Heart left ventricle (tissue), 16 donors: Measurements from ENCODE around the gene CYP2R1. TPM values are rescaled to one million over a fixed set of nuclear protein-coding genes. Genes with fewer than 3 reads are reported as not detected.
A peak's percentile ranks its signal among the peaks of the same experiment; 100 is the strongest.

Source experiments
- ATAC-seq, 4 donors: fragments of 200-7000 bp; cut with Tn5 transposase; one replicate each; pipeline ENCODE4 v1.9.1; 2020 to 2022; ENCODE audit warnings: moderate library complexity in 4 of 4, mild to moderate bottlenecking in 3 of 4, moderate number of reproducible peaks in 1 of 4
- DNase-seq, 5 donors: peaks; one replicate each; pipeline ENCODE4 v3.0.0-alpha.2; 2020
- H3K27ac ChIP-seq, 12 donors: fragments of 200-600 bp; sonication (generic) in 4 of 12; one replicate each; pipeline versions ENCODE4 v1.5.0 to v1.8.0; 2016 to 2022; ENCODE audit warnings: mild to moderate bottlenecking in 2 of 12
- H3K27me3 ChIP-seq, 9 donors: fragments of 200-600 bp; sonication (generic) in 2 of 9; one replicate each; pipeline versions ENCODE4 v1.5.1 to v1.8.0; 2016 to 2022; ENCODE audit warnings: mild to moderate bottlenecking in 3 of 9
- H3K36me3 ChIP-seq, 9 donors: fragments of 200-600 bp; sonication (generic) in 2 of 9; one replicate each; pipeline versions ENCODE4 v1.5.0 to v1.8.0; 2018 to 2022; ENCODE audit warnings: mild to moderate bottlenecking in 2 of 9
- H3K4me1 ChIP-seq, 12 donors: fragments of 200-600 bp; sonication (generic) in 4 of 12; one replicate each; pipeline versions ENCODE4 v1.5.0 to v1.8.0; 2016 to 2022; ENCODE audit warnings: mild to moderate bottlenecking in 3 of 12
- H3K4me3 ChIP-seq, 12 donors: fragments of 200-600 bp; sonication (generic) in 4 of 12; one replicate each; pipeline versions ENCODE4 v1.5.0 to v1.8.0; 2017 to 2022; ENCODE audit warnings: mild to moderate bottlenecking in 9 of 12, moderate library complexity in 4 of 12
- H3K9me3 ChIP-seq, 12 donors: fragments of 200-600 bp; sonication (generic) in 4 of 12; one replicate each; pipeline versions ENCODE4 v1.5.0 to v1.8.0; 2016 to 2022; ENCODE audit warnings: mild to moderate bottlenecking in 1 of 12
- POLR2A ChIP-seq, 2 donors: fragments of 450-650 bp; IDR thresholded peaks; one replicate each; pipeline ENCODE4 v1.6.1; 2017; ENCODE audit warnings: antibody characterized with exemption in 2 of 2, mild to moderate bottlenecking in 2 of 2, moderate library complexity in 2 of 2
- WGBS, 4 donors: extraction: QIAGEN DNeasy Blood & Tissue Kit in 2 of 4; methylation state at CpG; one replicate each; pipeline versions ENCODE4 v1.1.5 to v1.1.7; 2013 to 2018; 5-methylcytosine and 5-hydroxymethylcytosine counted together
- intact Hi-C, 10 donors: fragments of 100-400 bp; cut with DNase I; formaldehyde crosslinking; loops; one replicate each; pipeline versions ENCODE4 v1.11.1 to v1.14.2; 2022
- long read RNA-seq, 3 donors: library from polyadenylated mRNA; unstranded; transcript quantifications; one replicate each; pipeline ENCODE4 v2.0.0, GENCODE V29; 2020 to 2021
- polyA plus RNA-seq, 2 donors: library from polyadenylated mRNA; stranded (reverse); fragments of 200-250 nt; gene quantifications; one replicate each; pipeline ENCODE4 v1.2.3, GENCODE V29; 2013
- total RNA-seq, 9 donors: library from RNA; depleted of rRNA in 2 of 9; stranded (reverse); fragments of >200 nt in 2 of 9; fragmentation: NEBNext Ultra II Directional in 3 of 9; extraction: Animal tissue kit (Norgen Biotek cat#: 25700) in 3 of 9; gene quantifications; one replicate each; pipeline versions ENCODE4 v1.1.0 to v1.2.4, GENCODE V29; 2016 to 2023
- TF ChIP-seq, protein P1 (sequence below), 12 donors: fragments of 200-600 bp; sonication (generic) in 4 of 12; IDR thresholded peaks; one replicate each; pipeline versions ENCODE4 v1.5.0 to v1.8.0; 2018 to 2022; ENCODE audit warnings: antibody characterized with exemption in 12 of 12, mild to moderate bottlenecking in 5 of 12
- donor health status: ischemic (EF 13 %, LVEDD 7.1; RV severe dilation, severe dysfunction).
- donor health status: healthy with polysubstance abuse.
- donor health status: DM: no; HTN: yes; CAD: no.
- donor health status: DM: no; HTN: no; CAD: no.
- donor health status: ischemic (EF 25% LVEDD 6.9; RV normal size, moderate dysfunction).
- donor health status: ischemic (EF 25% LVEDD 5.7; RV mildly dilated, moderate dysfunction).
- donor health status: healthy.
- donor health status: DM: yes; HTN: yes; CAD: no.
- donor health status: ischemic (EF 35%, LVEDD 5.7; RV mildly dilated, moderate dysfunction).
- donor health status: nonischemic (EF 11% LVEDD 7.7; RV severe dilation, severe dysfunction).
- donor health status: DM: yes; HTN: yes; CAD: no.
- donor health status: PGD.
- donor health status: ischemic (EF 29% LVEDD 5.4; RV normal size, mild dysfunction).
- donor health status: nonischemic (EF 23%, LVEDD 6.1; RV moderate dilation, normal function).

Gene CYP2R1, protein sequence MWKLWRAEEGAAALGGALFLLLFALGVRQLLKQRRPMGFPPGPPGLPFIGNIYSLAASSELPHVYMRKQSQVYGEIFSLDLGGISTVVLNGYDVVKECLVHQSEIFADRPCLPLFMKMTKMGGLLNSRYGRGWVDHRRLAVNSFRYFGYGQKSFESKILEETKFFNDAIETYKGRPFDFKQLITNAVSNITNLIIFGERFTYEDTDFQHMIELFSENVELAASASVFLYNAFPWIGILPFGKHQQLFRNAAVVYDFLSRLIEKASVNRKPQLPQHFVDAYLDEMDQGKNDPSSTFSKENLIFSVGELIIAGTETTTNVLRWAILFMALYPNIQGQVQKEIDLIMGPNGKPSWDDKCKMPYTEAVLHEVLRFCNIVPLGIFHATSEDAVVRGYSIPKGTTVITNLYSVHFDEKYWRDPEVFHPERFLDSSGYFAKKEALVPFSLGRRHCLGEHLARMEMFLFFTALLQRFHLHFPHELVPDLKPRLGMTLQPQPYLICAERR
- 10 to 100 TPM in 2 of 9 donors, 1 to 10 TPM in 7; 4.4 to 12.3 (median 7.5) TPM for total RNA-seq
- 10 to 100 TPM; 12.3 to 13.7 TPM for polyA plus RNA-seq
- long read RNA-seq, donor 1, partial matches to known transcripts = 0 of 4 reads
- long read RNA-seq, donor 1, other reads (novel, unspliced or antisense) = 1 of 4 reads
- long read RNA-seq, donor 2, partial matches to known transcripts = 5 of 23 reads
- long read RNA-seq, donor 2, other reads (novel, unspliced or antisense) = 14 of 23 reads
- long read RNA-seq, donor 3, partial matches to known transcripts = 0 of 3 reads
- long read RNA-seq, donor 3, other reads (novel, unspliced or antisense) = 3 of 3 reads

DNA sequence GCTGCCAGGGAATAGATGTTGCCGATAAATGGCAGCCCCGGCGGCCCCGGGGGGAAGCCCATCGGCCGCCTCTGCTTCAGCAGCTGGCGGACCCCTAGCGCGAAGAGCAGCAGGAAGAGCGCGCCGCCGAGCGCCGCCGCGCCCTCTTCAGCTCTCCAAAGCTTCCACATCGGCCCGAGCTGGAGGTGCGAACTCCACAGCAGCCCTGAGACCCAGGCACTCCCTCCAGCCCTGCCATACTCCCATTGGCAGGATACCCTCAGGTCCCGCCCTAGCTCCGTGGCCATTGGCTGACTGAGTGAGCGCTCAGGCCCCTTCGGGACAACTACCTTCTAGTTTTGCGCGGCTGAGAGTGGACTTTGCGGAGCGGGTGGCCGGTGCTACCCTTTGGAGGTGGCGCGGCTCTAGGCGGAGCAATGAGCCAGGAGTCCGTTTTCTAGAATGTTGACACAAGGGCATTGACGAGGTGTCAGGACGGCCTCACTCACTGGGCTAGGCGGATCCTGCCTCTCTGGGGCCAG lies at the start of gene CYP2R1:
TSS of gene CYP2R1 (minus strand) at position 196 of the 521 bp plus-strand sequence. CDS start at position 170, 26 bp downstream.
- DNase-seq = peak; percentile 95 to 98 (median 97)
- intact Hi-C loops = loop anchor here in 8 of 10 donors (1.0 to 10.0 kb wide), 7 partner anchors 247 to 372 kb away; partner anchors contain the start of genes PDE3B (in 5 of the 8) and PSMA1 (in 5 of the 8)
- WGBS, 4 donors = 0% methylated on average over 4 to 36 of the region's 36 CpGs

DNA sequence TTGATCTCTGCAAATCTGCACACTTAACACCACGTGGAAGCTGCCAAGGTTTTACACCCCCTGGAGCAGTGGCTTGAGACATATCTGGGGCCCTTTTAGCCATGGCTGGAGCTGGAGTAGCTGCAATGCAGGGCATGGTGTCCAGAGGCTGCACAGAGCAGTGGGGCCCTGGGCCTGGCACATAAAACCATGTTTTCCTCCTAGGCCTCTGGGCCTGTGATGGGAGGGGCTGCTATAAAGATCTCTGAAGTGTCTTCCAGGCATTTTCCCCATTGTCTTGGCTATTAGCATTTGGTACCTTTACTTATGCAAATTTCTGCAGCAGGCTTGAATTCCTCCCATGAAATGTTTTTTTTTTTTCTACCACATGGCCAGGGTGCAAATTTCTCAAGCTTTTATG lies 46.9 kb upstream of the CYP2R1 start:
- DNase-seq = no peak
- Histone ChIP-seq H3K27me3 (no peaks in the 10 kb centered on the region), H3K36me3 (no peaks in the 10 kb centered on the region), H3K9me3 (no peaks in the 10 kb centered on the region), H3K27ac (no peak overlapping the region), H3K4me1 (no peaks in the 10 kb centered on the region), H3K4me3 (no peak overlapping the region)
- ATAC-seq = no peak
- WGBS, 4 donors = 14 to 67% (median 49%) methylated on average over 1 of the region's 1 CpG
- TF ChIP-seq, protein P1, sequence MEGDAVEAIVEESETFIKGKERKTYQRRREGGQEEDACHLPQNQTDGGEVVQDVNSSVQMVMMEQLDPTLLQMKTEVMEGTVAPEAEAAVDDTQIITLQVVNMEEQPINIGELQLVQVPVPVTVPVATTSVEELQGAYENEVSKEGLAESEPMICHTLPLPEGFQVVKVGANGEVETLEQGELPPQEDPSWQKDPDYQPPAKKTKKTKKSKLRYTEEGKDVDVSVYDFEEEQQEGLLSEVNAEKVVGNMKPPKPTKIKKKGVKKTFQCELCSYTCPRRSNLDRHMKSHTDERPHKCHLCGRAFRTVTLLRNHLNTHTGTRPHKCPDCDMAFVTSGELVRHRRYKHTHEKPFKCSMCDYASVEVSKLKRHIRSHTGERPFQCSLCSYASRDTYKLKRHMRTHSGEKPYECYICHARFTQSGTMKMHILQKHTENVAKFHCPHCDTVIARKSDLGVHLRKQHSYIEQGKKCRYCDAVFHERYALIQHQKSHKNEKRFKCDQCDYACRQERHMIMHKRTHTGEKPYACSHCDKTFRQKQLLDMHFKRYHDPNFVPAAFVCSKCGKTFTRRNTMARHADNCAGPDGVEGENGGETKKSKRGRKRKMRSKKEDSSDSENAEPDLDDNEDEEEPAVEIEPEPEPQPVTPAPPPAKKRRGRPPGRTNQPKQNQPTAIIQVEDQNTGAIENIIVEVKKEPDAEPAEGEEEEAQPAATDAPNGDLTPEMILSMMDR (IDR thresholded peaks at IDR 0.05) = no peak
- TF ChIP-seq POLR2A (IDR thresholded peaks at IDR 0.05) = no peak
- intact Hi-C loops = no loop called here

More for the DNA sequence above, at the start of gene CYP2R1:
- peak within 1 kb of the TSS; percentile 64 to 92 (median 70) for H3K4me3 ChIP-seq
- peak; percentile 99 to 100 (median 99) for ATAC-seq
- H3K36me3 ChIP-seq = no peaks in the 10 kb centered on the region
- no peaks in the 10 kb centered on the region for H3K9me3 ChIP-seq
- H3K4me1 ChIP-seq = peaks cover 0 to 28% (median 9%) of the 10 kb centered on the region in 12 donors
- peak in 1 of 2 donors; percentile 50 for TF ChIP-seq POLR2A (IDR thresholded peaks at IDR 0.05)
- TF ChIP-seq, protein P1 (IDR thresholded peaks at IDR 0.05) = peak in 2 of 12 donors; percentile 5 to 6
- peak within 1 kb of the TSS; percentile 40 to 96 (median 86) for H3K27ac ChIP-seq
- H3K27me3 ChIP-seq = no peaks in the 10 kb centered on the region

DNA sequence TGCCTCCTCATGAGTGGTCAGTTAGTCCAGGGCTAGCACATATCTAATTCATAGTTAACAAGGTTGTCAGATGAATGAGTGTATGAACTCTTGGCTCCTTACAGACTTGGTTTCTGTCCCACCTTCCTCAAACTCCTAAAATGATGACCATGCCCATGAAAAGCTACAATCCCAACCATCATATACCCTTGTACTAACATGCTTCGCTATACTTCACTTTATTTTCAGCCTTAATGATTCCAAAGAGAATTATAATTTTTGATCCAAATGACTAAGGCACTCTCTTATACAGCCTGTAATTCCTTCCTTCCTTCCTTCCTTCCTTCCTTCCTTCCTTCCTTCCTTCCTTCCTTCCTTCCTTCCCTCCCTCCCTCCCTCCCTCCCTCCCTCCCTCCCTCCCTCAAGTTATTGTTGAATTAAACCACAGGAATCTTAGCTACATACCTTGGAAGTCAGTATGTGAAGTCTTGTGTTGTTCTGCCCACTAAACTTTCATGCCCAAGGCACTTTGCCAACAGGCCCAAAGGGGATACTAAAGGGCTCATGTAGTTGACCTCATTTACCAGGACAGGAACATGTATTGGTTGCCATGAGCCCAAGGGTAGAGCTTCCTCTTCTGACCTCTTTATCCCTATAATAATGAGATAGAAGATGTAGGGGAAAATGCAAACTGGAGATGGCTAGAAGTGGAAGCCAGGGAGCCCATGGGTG lies 42.8 kb upstream of the CYP2R1 start:
- WGBS, 4 donors = 25 to 93% (median 86%) methylated on average over 1 of the region's 1 CpG
- intact Hi-C loops = no loop called here
- H3K4me1 ChIP-seq = no peaks in the 10 kb centered on the region

More for the DNA sequence above, 42.8 kb upstream of the CYP2R1 start:
- Histone ChIP-seq H3K4me3 (no peak overlapping the region), H3K9me3 (no peaks in the 10 kb centered on the region), H3K27ac (no peak overlapping the region), H3K36me3 (no peaks in the 10 kb centered on the region), H3K27me3 (peaks cover 0 to under 1% (median 0%) of the 10 kb centered on the region in 9 donors)
- ATAC-seq = no peak
- DNase-seq = no peak
- TF ChIP-seq POLR2A (IDR thresholded peaks at IDR 0.05) = no peak
- TF ChIP-seq, protein P1 (IDR thresholded peaks at IDR 0.05) = no peak
